Rectal smooth muscle tissue (tissue), 1 donor: ENCODE measurements around the gene CLECL1.

Experiments used
- H3K27ac ChIP-seq: one replicate; pipeline ENCODE4 v1.7.0; 2013; ENCODE audit warnings: low read depth, low read length, inconsistent platforms
- H3K27me3 ChIP-seq: one replicate; pipeline ENCODE4 v1.7.0; 2013; ENCODE audit warnings: low read length; ENCODE audit not compliant: control insufficient read depth, insufficient read depth
- H3K36me3 ChIP-seq: one replicate; pipeline ENCODE4 v1.7.0; 2013; ENCODE audit warnings: low read length; ENCODE audit not compliant: control insufficient read depth, insufficient read depth
- H3K4me1 ChIP-seq: one replicate; pipeline ENCODE4 v1.7.0; 2013; ENCODE audit warnings: low read length; ENCODE audit not compliant: control insufficient read depth, insufficient read depth
- H3K4me3 ChIP-seq: one replicate; pipeline ENCODE4 v1.7.0; 2013; ENCODE audit warnings: low read length
- H3K9ac ChIP-seq: one replicate; pipeline ENCODE4 v1.7.0; 2013; ENCODE audit warnings: low read length

CLECL1 gene

GRCh38 chr12:9757433-9758025 lies 24.6 kb upstream of the CLECL1 start:
- Histone ChIP-seq H3K27me3 (no peaks in the 10 kb centered on the region), H3K9ac (no peak overlapping the region), H3K4me1 (no peaks in the 10 kb centered on the region), H3K36me3 (no peaks in the 10 kb centered on the region), H3K4me3 (no peak overlapping the region), H3K27ac (no peak overlapping the region)

DNA sequence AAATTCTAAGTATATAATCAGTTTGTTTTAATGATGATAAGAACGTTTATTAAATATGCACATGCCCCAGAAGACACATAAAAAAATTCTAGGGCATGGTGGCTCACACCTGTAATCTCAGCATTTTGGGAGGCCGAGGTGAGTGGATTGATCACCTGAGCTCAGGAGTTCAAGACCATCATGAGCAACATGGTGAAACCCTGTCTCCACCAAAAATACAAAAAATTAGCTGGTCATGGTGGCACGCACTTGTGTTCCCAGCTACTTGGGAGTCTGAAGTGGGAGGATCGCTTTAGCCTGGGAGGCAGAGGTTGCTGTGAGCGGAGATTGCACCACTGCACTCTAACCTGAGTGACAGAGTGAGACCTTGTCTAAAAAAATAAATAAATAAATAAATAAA lies 23.8 kb upstream of the CLECL1 start:
- H3K4me1 ChIP-seq: no peaks in the 10 kb centered on the region
- H3K27me3 ChIP-seq: no peaks in the 10 kb centered on the region
- no peak overlapping the region for H3K9ac ChIP-seq
- no peaks in the 10 kb centered on the region for H3K36me3 ChIP-seq
- H3K27ac ChIP-seq: no peak overlapping the region
- H3K4me3 ChIP-seq: no peak overlapping the region

DNA sequence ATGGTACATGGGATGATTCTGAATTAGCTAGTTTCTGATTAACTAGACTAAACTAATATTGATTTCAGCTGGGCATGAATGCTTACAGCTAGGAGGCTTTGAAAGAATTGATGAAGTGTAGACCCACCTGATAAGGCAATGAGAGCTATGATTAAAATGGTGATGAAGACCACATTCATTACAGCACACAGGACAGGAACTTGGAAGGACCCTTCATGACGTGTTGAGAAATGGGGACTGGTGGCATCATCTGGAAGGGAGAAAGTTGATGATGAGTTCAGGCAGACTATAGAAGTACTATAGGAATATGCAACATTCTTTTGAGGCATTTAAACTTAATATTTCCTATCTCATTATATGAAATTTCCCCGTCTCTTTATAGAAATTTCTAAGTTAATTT lies 23.3 kb upstream of the CLECL1 start:
- Histone ChIP-seq H3K36me3 (no peaks in the 10 kb centered on the region), H3K4me3 (no peak overlapping the region), H3K9ac (no peak overlapping the region), H3K4me1 (no peaks in the 10 kb centered on the region), H3K27ac (no peak overlapping the region), H3K27me3 (no peaks in the 10 kb centered on the region)

DNA sequence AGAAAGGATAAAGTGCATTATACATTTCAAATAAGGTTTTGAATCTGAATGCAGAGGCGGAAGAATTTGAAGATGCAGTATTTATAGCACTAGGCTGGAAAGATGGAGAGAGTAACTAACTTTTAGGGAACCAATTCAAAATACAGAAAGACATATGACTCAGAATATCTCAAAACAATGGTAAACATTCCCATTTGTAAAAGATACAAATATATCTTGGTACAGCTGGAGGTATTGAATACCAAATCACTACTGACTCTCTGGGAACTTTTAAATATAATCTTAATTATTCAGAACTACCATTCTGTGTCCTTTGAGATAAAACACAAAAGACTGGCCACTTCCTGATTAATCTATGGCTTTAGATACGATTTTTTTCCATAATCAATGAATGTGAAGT lies 22.7 kb upstream of the CLECL1 start:
- H3K27me3 ChIP-seq: no peaks in the 10 kb centered on the region
- H3K27ac ChIP-seq: no peak overlapping the region
- H3K9ac ChIP-seq: no peak overlapping the region
- H3K36me3 ChIP-seq: no peaks in the 10 kb centered on the region
- H3K4me1 ChIP-seq: no peaks in the 10 kb centered on the region
- no peak overlapping the region for H3K4me3 ChIP-seq

DNA sequence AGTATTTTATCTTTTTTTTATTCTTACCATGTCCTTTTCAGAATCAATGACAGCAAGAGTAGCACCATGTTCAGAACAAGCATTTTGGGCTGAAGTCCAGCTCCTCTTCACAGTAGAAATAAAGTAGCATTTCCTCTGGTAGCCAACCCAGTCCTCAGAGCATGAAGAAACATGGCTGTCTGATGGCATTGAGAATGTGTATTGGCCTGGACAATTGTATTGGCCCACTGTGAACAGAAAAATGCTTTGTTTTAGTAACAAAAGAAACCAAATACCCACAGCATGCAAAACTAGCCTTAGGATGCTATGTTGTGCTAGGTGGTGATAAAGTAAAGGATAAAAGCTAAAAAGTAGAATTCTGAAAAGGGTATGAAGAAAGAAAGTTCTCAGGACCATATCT lies 22.1 kb upstream of the CLECL1 start:
- Histone ChIP-seq H3K27ac (no peak overlapping the region), H3K27me3 (no peaks in the 10 kb centered on the region), H3K4me3 (no peak overlapping the region), H3K4me1 (no peaks in the 10 kb centered on the region), H3K36me3 (no peaks in the 10 kb centered on the region), H3K9ac (no peak overlapping the region)

- H3K36me3 ChIP-seq: no peaks in the 10 kb centered on the region
- no peak overlapping the region for H3K4me3 ChIP-seq
- H3K27ac ChIP-seq: no peak overlapping the region
- no peaks in the 10 kb centered on the region for H3K27me3 ChIP-seq
- H3K9ac ChIP-seq: no peak overlapping the region
- no peaks in the 10 kb centered on the region for H3K4me1 ChIP-seq
These were observed 21.4 kb upstream of the CLECL1 start for GRCh38 chr12:9754099-9754927.

DNA sequence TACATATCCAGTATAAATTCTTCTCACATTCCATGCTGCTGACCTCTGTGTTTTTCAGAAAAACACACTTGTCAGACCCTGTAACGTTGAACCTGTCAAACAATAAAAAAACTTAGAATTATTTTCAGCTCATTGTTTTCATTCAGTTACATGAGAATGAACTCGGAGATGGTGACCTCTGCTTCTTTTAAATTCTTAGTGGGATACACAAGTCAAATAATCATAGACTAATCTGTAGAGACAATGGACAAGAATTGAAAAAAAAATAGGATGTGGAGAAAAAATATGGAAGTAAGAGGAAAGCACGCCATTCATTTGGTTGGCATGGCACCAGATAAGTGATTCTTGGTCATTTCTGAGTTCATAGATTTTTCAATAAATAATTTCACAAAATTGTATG lies 20.6 kb upstream of the CLECL1 start:
- no peaks in the 10 kb centered on the region for H3K27me3 ChIP-seq
- no peaks in the 10 kb centered on the region for H3K36me3 ChIP-seq
- no peak overlapping the region for H3K27ac ChIP-seq
- no peak overlapping the region for H3K9ac ChIP-seq
- H3K4me3 ChIP-seq: no peak overlapping the region
- no peaks in the 10 kb centered on the region for H3K4me1 ChIP-seq

DNA sequence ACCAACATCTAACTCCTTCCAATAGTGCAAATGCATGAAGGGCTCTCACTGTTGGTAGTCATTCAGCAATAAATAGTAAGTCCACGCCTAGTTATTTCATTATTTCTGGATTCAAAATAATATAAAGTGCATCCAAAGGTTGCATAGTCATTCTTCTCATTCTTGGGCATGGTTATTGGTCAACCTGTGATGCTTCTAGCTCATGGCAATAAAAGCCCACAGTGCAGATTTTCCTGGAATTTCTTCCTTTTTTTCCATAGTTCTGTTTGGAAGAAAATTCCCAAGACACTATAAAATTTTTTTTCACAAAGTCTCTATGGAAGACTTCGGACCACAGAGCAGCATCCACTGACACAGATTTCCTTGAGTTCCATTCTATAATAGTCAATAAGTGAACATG lies 20.2 kb upstream of the CLECL1 start:
- no peak overlapping the region for H3K4me3 ChIP-seq
- H3K9ac ChIP-seq: no peak overlapping the region
- no peaks in the 10 kb centered on the region for H3K4me1 ChIP-seq
- no peaks in the 10 kb centered on the region for H3K27me3 ChIP-seq
- H3K36me3 ChIP-seq: no peaks in the 10 kb centered on the region
- no peak overlapping the region for H3K27ac ChIP-seq

DNA sequence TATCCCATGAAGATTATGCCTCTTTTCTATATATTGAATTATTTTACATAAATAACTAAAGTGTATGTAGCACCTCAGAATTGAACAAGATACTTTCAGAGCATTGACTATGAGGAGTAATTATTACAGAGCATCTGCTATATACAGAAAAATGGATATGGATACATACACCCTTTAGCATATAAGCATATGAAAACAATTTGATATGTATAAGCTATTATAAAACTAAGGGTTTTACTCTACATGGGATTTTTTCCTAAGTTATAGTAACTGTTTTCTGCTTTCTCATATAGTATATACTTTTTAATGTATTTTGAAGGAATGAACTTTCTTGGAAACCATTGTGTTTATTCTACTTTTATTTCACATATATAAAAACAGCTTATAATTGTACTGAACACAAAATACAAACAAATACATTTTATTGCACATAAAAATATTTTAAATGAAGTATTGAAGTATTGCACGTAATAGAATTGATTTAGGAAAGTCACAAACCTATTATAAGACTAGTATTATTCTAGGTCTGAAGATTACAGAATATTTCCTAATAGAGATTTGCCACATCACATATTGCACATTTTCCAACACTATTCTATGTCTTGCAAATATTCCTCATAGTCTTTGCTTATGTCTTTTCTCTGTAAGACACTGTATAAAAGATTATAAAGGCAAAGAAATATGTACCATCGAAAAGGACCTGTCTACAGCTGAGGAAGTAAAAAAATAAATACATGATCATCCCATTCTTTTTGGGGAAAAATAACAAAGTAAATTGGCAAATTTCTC lies 19.4 kb upstream of the CLECL1 start:
- Histone ChIP-seq H3K36me3 (no peaks in the 10 kb centered on the region), H3K27me3 (no peaks in the 10 kb centered on the region), H3K4me3 (no peak overlapping the region), H3K27ac (no peak overlapping the region), H3K4me1 (no peaks in the 10 kb centered on the region), H3K9ac (no peak overlapping the region)

DNA sequence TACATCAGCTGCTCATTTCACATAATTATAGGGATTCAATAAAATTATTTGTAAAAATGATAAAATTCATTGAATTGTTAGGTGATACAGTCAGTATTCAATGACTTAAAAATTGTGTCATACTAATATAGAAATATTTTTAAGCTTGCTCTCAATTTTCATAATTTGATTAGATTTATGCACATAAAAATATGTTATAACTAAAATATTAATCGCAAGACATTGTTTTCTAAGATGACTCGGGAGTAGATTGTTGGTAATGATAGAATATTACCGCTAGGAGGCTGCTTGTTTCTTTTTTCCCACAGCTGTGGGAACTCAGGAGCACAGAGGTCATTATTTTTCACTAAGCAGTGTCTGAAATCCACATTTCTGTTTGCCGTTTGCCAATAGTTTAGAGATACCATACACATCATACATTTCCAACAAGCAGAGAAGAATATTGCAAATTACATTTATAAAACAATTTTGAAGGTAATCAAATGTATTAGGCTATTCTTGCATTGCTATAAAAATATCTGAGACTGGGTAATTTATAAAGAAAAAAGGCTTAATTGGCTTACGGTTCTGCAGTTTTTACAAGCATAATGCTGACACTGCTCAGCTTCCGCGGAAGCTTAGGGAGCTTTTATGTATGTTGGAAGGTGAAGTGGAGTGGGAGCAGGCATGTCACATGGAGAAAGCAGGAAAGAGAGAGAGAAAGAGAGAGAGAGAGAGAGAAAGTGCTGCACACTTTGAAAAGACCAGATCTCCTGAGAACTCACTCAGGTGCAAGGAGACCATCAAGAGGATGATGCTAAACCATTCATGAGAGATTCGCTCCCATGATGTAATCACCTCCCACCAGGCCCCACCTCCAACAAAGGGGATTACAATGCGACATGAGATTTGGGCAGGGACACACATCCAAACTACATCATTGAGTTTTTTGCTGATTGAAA lies 18.6 kb upstream of the CLECL1 start:
- Histone ChIP-seq H3K27me3 (no peaks in the 10 kb centered on the region), H3K36me3 (no peaks in the 10 kb centered on the region), H3K9ac (no peak overlapping the region), H3K4me1 (no peaks in the 10 kb centered on the region), H3K4me3 (no peak overlapping the region), H3K27ac (no peak overlapping the region)

DNA sequence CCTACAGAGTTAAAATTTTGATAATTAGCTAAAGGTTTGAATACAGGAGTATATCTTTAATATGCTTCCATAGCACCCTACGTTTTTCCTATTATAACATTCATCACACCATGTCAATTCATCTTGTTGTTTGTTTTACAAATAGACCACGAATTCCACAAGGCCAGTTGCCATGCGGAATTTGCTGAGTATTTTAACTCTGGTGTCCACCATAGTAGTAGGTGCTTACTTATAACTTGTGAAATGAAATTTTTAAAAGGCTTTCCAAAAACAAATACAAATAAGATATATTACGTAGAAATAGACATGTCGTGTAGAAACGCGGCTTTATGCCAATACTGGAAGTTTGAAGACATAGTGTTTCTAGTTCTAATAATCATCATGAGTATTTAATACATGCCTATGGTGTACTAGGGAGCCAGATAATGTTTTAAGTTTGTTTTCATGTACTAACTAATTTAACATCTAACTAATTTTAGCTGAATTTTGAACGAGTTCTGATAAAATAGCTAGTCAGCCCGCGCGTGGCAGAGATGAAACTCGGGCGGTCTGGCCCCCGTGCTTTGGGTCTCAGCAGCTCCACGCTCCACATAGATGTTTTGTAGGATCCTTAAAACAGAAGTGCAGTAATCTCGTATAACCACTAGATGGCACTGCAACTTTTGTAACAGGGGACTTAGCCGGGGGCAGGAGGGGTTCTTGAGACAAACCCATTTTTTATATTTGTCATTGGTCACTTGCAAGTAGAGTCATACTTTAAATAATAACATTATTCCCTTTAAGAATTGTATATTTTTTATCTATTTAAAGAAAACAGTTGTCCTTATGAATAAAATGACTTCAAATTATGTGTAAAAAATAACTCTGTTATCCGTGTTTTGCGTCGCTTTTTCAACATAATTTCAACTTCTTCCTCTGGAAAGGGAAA lies 17.6 kb upstream of the CLECL1 start:
- H3K4me1 ChIP-seq: no peaks in the 10 kb centered on the region
- no peaks in the 10 kb centered on the region for H3K36me3 ChIP-seq
- H3K27me3 ChIP-seq: no peaks in the 10 kb centered on the region
- H3K9ac ChIP-seq: no peak overlapping the region
- no peak overlapping the region for H3K4me3 ChIP-seq
- no peak overlapping the region for H3K27ac ChIP-seq
